C4-2B (cell line): Measurements from ENCODE around the gene ZNF536.

Experiments
- H3K27ac ChIP-seq: fragments of 450-650 bp; 2 replicates; pipeline ENCODE4 v1.5.1; 2017
- ZFX ChIP-seq: fragments of 450-650 bp; IDR thresholded peaks from 2 replicates; pipeline ENCODE4 v1.6.1; 2017
- TF ChIP-seq, protein P1 (sequence below): fragments of 450-650 bp; conservative IDR thresholded peaks from 2 replicates; pipeline ENCODE4 v1.5.1; 2017; ENCODE audit warnings: mild to moderate bottlenecking

The ZNF536 gene

DNA sequence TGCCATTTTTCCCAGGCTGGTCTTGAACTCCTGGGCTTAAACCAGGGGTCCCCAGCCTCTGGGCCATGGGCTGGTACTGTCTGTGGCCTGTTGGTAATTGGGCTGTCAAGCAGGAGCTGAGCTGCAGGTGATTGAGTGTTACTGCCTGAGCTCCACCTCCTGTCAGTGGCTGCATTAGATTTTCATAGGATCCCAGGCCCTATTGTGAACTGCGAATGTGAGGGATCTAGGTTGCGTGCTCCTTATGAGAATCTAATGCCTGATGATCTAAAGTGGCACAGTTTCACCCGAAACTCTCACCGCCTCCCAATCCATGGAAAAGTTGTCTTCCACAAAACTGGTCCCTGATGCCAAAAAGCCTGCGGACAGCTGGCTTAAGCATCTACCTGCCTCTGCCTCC is 16.6 kb upstream of the ZNF536 start:
- no peak overlapping the region for H3K27ac ChIP-seq
- no peak for TF ChIP-seq ZFX
- TF ChIP-seq, protein P1, sequence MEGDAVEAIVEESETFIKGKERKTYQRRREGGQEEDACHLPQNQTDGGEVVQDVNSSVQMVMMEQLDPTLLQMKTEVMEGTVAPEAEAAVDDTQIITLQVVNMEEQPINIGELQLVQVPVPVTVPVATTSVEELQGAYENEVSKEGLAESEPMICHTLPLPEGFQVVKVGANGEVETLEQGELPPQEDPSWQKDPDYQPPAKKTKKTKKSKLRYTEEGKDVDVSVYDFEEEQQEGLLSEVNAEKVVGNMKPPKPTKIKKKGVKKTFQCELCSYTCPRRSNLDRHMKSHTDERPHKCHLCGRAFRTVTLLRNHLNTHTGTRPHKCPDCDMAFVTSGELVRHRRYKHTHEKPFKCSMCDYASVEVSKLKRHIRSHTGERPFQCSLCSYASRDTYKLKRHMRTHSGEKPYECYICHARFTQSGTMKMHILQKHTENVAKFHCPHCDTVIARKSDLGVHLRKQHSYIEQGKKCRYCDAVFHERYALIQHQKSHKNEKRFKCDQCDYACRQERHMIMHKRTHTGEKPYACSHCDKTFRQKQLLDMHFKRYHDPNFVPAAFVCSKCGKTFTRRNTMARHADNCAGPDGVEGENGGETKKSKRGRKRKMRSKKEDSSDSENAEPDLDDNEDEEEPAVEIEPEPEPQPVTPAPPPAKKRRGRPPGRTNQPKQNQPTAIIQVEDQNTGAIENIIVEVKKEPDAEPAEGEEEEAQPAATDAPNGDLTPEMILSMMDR: no peak

DNA sequence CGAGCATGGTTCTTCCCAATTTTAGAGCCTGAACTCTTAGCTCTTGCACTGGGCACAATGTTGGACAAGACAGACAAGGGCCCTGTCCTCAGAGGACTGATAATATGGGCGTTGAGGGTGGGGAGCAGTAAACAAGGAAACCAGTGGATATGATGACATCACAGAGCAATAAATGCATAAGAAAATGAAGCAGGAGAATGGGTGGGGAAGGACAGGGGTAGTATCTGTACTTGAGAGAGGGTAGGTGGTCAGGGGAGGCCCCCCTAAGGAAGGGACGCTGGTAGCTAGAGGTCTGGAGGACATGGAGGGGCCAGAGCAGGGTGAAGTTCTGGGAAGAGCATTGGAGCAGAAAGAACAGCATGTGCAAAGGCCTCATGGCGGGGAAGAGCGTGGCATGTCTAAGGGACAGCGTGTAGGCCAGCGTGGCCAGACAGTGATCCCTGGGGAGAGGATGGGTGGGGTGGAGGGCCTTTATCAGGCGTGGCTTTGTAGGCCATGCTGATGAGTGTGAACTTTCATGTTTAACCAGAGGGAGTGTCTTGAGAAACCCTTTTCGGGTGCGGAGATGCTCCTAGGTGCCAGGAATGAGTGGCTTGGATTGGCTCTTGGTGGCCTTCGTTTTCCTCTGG is 15.1 kb upstream of the ZNF536 start:
- H3K27ac ChIP-seq: no peak overlapping the region
- no peak for TF ChIP-seq ZFX
- TF ChIP-seq, protein P1: no peak

DNA sequence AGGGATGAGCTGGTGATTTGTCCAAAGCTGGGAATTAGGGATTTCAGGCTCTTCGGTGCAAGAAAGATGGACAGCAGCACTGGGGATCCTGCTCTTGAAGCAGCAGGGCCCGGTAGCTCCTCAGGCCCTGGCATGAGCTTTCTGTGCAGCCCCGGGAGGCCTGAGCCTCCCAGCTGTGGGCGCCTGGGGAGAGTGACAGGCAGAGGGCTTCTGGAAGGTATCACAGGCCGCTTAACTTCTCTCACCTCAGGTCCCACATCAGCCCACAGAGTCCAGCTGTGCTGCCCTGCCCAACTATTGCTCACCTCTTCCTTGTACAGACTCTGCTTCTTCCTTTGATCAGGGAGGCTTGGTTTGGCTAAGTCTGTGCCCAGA is 14.6 kb upstream of the ZNF536 start:
- no peak overlapping the region for H3K27ac ChIP-seq
- TF ChIP-seq, protein P1: no peak
- TF ChIP-seq ZFX: no peak

DNA sequence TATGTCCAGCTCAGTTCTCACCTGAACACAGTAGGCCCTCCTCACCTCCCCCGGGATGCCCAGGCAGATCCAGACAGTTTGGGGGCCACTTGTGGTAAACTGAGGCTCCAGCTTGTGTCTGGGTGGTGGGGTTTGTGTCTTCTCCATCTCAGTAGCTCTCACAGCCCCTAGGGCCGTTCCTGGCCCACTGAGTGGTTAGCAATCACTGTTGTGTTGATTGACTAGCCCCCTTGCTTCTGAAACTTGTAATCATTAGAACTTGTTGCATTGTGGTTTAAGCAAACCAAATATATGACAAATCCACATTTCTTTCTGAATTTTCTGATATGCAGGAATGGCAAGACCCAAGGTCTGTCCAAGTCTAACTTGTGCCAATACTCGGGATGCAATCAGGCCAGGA is 13.9 kb upstream of the ZNF536 start:
- no peak for TF ChIP-seq ZFX
- TF ChIP-seq, protein P1: no peak
- H3K27ac ChIP-seq: no peak overlapping the region

DNA sequence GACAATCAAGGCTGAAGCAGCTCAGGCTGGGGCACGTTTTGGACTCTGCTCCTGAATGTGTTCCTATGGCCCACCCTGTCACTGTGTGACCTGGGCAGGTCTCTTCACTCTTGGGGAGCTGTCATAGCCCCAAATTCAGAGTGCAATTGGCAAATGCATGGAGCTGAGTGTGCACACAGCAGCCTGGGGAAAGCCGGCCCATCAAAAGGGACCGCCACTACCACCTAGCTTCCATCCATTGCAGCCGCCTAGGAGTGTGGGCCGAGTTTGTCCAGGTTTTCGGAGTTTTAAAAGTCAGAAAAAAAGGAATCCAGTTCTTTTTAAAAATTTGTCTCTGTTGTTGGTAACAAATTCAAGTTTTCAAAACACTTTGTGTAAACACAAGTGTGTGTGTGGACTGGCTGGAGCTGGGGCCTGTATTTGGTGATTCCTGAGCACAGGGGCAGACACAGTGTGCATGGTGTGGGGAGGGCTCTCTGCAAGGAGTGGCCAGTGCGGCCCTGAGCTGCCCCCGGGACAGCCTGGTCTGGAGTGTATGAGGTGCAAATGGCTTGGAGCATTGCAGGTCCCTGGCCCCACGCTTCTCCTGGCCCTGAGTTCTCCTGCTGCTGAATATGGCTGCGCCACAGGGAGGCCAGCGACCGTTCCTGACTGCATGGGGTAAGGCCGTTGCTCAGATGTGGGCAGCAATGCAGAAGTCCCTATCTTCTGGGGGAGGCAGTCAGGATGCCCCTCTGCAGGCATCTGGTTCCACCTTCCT is 13.2 kb upstream of the ZNF536 start:
- H3K27ac ChIP-seq: no peak overlapping the region
- TF ChIP-seq, protein P1: no peak
- TF ChIP-seq ZFX: no peak

DNA sequence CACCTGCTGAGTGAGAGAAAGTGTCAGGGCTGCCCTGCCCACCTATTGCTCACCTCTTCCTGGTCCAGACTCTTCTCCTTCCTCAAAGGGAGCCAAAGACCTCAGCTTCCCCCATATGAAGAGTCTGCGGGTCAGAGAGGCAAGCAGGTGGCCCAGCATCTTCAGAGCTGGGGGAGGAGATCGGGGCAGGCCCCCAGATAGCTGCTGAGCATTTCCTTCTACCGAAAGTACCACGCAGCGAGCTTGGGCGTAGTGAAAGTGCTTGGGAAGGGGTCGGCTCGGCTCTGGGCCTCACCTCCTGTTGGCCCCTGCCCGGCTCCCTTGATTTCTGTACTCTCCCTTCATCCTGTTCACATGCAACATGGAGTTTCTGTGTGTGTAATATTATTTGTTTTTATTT is 12.2 kb upstream of the ZNF536 start:
- H3K27ac ChIP-seq: no peak overlapping the region
- TF ChIP-seq, protein P1: no peak
- no peak for TF ChIP-seq ZFX

DNA sequence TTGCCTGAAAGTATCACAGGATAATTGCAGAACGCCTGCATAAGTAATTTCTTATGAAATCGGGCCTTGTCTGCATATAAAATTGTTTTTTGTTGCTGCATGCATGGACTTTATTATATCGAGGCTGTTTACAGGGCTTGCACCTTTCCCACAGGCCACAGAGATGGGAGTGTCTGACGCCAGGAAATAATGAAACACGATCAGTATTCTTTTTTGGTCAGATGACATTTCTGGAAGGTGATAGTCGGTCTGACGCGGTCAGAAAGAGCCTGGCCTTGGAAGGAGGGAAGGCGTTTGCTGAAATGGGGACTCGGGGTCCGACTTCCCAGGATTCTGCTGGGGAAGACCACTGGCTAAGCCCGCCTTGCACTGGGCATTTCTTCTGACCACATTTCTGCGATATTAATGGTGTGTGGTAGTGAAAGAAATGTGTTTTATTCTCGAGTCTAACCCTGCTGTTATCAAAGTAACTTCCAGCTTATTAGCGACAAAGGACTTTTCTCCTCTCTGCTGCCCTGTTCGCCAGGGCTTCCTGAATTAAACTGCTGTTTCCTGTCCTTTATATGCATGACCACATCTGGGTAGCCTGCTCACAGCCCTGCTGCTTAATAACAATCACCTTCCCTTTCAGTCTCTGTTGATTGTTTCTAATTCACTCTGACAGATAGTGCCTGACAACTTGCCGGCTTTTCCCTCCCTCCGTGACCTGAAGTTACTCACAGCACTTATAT is 11.6 kb upstream of the ZNF536 start:
- no peak overlapping the region for H3K27ac ChIP-seq
- no peak for TF ChIP-seq ZFX
- TF ChIP-seq, protein P1: no peak
